Smooth muscle cell (in vitro differentiated cells): Measurements from ENCODE around the gene EPC1. TPM values are rescaled to one million over a fixed set of nuclear protein-coding genes. Genes with fewer than 3 reads are reported as not detected.
"Not testable (repeated sequence)": the region's sequence is repeated elsewhere in the genome, so short reads cannot be mapped to it uniquely, and the experiment has no call there.

Source experiments
- DNase-seq: peaks from one replicate; lab custom pipeline; 2025; ENCODE audit not compliant: unreplicated experiment; lab: John Stamatoyannopoulos, UW
- H2AFZ ChIP-seq: fragments of 200-600 bp; sonication (generic); 2 replicates; pipeline ENCODE4 v1.6.0; 2016; ENCODE audit warnings: antibody characterized with exemption, low read depth, mild to moderate bottlenecking
- H3F3A ChIP-seq: fragments of 200-600 bp; sonication (generic); 2 replicates; pipeline ENCODE4 v1.6.0; 2017; ENCODE audit warnings: antibody characterized with exemption, low read depth
- H3K27ac ChIP-seq: fragments of 200-600 bp; sonication (generic); 2 replicates; pipeline ENCODE4 v1.5.1; 2016; ENCODE audit warnings: low read depth, mild to moderate bottlenecking
- H3K27me3 ChIP-seq: fragments of 200-600 bp; sonication (generic); 2 replicates; pipeline ENCODE4 v1.6.1; 2016; ENCODE audit warnings: low read depth, mild to moderate bottlenecking
- H3K36me3 ChIP-seq: fragments of 200-600 bp; sonication (generic); 2 replicates; pipeline ENCODE4 v1.5.1; 2016; ENCODE audit warnings: low read depth
- H3K4me1 ChIP-seq: fragments of 200-600 bp; sonication (generic); 2 replicates; pipeline ENCODE4 v1.5.1; 2016; ENCODE audit warnings: low read depth
- H3K4me2 ChIP-seq: fragments of 200-600 bp; sonication (generic); 2 replicates; pipeline ENCODE4 v1.6.0; 2016; ENCODE audit warnings: mild to moderate bottlenecking
- H3K4me3 ChIP-seq: fragments of 200-600 bp; sonication (generic); 2 replicates; pipeline ENCODE4 v1.5.1; 2016; ENCODE audit warnings: mild to moderate bottlenecking
- H3K79me2 ChIP-seq: fragments of 200-600 bp; sonication (generic); 2 replicates; pipeline ENCODE4 v1.6.0; 2016; ENCODE audit warnings: low read depth, mild to moderate bottlenecking
- H3K9ac ChIP-seq: fragments of 200-600 bp; sonication (generic); 2 replicates; pipeline ENCODE4 v1.6.0; 2016; ENCODE audit warnings: low read depth
- H3K9me3 ChIP-seq: fragments of 200-600 bp; sonication (generic); replicated peaks from 2 replicates; pipeline ENCODE4 v1.5.1; 2016; ENCODE audit warnings: low read depth
- H4K20me1 ChIP-seq: fragments of 200-600 bp; sonication (generic); 2 replicates; pipeline ENCODE4 v1.6.0; 2016; ENCODE audit warnings: low read depth
- WGBS: methylation state at CpG from one replicate; pipeline ENCODE4 v1.1.7; 2016; ENCODE audit warnings: low lambda C conversion rate; 5-methylcytosine and 5-hydroxymethylcytosine counted together
- polyA plus RNA-seq: library from polyadenylated mRNA; unstranded; fragments of >200 nt; fragmentation: Nextera tagmentation; extraction: Ambion mirVana; gene quantifications from 2 replicates; pipeline ENCODE4 v1.2.1, GENCODE V29; 2016
- total RNA-seq: library from RNA; depleted of rRNA; stranded (reverse); fragments of >200 nt; gene quantifications from 2 replicates; pipeline ENCODE4 v1.2.3, GENCODE V29; 2014
- TF ChIP-seq, protein P1 (sequence below): fragments of 200-600 bp; sonication (generic); IDR thresholded peaks from 2 replicates; pipeline ENCODE4 v1.5.1; 2017; ENCODE audit warnings: borderline replicate concordance, mild to moderate bottlenecking, antibody characterized with exemption; ENCODE audit not compliant: insufficient read depth, poor library complexity, severe bottlenecking

EPC1 gene
- total and polyA plus RNA-seq, 2 experiments from 2014 or later: 16.3 to 52.1 TPM

DNA sequence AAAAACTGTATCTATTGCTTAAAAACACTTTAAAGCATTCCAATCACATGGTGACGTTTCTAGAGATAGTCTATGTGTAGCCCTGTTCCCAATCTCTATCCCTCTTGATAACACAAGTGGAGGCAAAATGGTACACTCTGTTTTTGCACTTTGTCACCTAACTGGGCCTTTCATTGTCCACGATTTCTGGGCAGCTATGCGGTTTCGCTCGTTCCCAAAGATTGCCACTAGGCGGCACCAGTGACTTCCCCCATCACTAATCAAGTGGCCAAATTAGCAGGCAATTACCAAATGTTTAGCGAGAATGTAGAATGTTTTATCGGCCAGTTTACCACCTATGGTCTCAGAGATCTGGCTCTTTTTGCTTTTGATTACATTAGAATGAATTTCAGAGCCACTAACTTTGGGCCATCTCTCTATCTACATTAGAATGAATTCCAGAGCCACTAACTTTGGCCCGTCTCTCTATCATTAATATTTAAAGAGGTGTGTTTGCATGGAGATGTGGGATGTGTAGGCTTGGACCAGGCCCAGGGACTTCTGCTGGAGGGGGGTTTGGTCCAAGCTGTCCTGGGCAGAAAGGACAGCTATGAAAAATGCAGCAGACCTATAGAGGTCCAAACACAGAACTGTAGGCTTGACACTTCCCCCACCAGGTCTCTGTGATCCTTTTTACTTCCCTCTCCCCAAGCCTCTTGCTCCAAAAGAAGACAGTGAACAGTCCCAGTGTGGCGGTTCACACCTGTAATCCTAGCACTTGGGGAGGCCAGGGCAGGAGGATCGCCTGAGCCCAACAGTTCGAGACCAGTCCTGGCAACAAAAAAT lies 90.1 kb downstream of the EPC1 start:
- Histone ChIP-seq H3K9me3 (no peaks in the 10 kb centered on the region), H4K20me1 (no peaks in the 10 kb centered on the region), H3K4me2 (no peak overlapping the region), H3K4me1 (no peaks in the 10 kb centered on the region), H2AFZ (peak overlapping the region; percentile 59), H3K36me3 (no peaks in the 10 kb centered on the region), H3K27me3 (no peaks in the 10 kb centered on the region), H3K9ac (no peak overlapping the region), H3K79me2 (no peaks in the 10 kb centered on the region), H3K27ac (no peak overlapping the region), H3K4me3 (no peak overlapping the region), H3F3A (no peaks in the 10 kb centered on the region)
- WGBS: 31% methylated on average over 12 of the region's 12 CpGs
- no peak for DNase-seq
- TF ChIP-seq, protein P1, sequence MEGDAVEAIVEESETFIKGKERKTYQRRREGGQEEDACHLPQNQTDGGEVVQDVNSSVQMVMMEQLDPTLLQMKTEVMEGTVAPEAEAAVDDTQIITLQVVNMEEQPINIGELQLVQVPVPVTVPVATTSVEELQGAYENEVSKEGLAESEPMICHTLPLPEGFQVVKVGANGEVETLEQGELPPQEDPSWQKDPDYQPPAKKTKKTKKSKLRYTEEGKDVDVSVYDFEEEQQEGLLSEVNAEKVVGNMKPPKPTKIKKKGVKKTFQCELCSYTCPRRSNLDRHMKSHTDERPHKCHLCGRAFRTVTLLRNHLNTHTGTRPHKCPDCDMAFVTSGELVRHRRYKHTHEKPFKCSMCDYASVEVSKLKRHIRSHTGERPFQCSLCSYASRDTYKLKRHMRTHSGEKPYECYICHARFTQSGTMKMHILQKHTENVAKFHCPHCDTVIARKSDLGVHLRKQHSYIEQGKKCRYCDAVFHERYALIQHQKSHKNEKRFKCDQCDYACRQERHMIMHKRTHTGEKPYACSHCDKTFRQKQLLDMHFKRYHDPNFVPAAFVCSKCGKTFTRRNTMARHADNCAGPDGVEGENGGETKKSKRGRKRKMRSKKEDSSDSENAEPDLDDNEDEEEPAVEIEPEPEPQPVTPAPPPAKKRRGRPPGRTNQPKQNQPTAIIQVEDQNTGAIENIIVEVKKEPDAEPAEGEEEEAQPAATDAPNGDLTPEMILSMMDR: peak; percentile 77

DNA sequence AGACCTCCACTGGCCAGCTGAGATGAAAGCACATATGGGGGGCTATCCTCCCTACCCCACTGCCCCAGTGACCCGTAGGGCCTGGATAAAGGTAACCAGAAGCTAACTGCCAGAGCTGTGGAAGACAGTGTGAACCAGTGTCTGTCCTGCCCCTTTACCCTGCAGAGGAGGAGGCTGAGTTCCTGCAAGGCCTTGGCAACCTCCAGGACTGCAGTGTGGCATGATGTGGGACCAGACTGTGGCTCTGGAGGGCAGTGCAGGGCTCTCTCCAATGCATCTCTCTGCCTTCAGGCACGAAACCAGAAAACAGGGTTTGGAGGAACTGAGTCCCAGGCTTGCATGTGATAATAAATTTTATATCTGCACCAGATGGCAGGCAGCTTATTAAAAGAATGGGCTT lies 93.1 kb downstream of the EPC1 start:
- Histone ChIP-seq H4K20me1 (no peaks in the 10 kb centered on the region), H3K4me2 (no peak overlapping the region), H3K79me2 (no peaks in the 10 kb centered on the region), H3K4me3 (no peak overlapping the region), H2AFZ (no peak overlapping the region), H3K27ac (no peak overlapping the region), H3K36me3 (no peaks in the 10 kb centered on the region), H3K27me3 (no peaks in the 10 kb centered on the region), H3K4me1 (no peaks in the 10 kb centered on the region), H3K9ac (no peak overlapping the region), H3K9me3 (no peaks in the 10 kb centered on the region), H3F3A (no peaks in the 10 kb centered on the region)
- TF ChIP-seq, protein P1: no peak
- WGBS: 79% methylated on average over 2 of the region's 2 CpGs
- no peak for DNase-seq

DNA sequence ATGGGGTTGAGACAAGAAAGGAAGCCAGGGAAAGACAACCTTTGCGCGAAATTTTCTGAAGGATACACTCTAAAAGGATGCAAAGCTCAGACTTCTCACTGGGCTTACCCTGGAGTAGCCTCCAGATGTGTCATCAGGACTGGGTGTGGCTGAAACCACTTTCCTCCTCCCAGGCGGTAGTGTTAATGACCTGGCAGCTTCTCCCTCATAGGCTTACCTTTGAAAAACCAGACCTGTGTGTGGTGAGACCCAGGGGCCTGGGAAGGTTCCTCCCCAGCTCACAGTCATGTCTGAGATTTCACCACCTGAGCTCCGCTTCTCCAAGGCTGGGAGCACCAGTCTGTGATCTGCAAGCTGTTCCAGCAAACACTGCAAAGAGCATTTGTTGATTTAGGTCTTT lies 93.7 kb downstream of the EPC1 start:
- Histone ChIP-seq H4K20me1 (no peaks in the 10 kb centered on the region), H2AFZ (no peak overlapping the region), H3K4me3 (no peak overlapping the region), H3K79me2 (no peaks in the 10 kb centered on the region), H3K9ac (no peak overlapping the region), H3K9me3 (no peaks in the 10 kb centered on the region), H3K4me1 (no peaks in the 10 kb centered on the region), H3K36me3 (no peaks in the 10 kb centered on the region), H3K4me2 (no peak overlapping the region), H3K27ac (no peak overlapping the region), H3K27me3 (no peaks in the 10 kb centered on the region), H3F3A (no peaks in the 10 kb centered on the region)
- TF ChIP-seq, protein P1: no peak
- DNase-seq: no peak
- WGBS: 66% methylated on average over 4 of the region's 4 CpGs

DNA sequence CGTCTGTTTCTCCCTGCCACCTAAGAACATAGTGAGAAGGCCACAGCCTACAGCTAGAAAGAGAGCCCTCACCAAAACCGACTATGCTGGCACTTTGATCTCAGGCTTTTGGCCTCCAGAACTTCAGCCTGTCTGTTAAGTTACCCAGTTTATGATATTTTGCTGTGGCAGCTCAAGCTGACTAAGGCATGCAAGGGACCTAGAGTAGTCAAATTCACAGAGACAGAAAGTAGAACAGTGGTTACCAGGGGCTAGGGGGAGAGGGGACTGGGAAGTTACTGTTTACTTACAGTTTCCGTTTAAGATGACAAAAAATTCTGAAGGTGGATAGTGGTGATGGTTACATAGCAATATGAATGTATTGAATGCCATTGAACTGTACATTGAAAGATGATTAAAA lies 96.5 kb downstream of the EPC1 start:
- DNase-seq, H4K20me1 ChIP-seq, H2AFZ ChIP-seq, H3K27me3 ChIP-seq, H3F3A ChIP-seq, H3K79me2 ChIP-seq, H3K9ac ChIP-seq, H3K4me1 ChIP-seq, H3K4me2 ChIP-seq, H3K36me3 ChIP-seq, H3K9me3 ChIP-seq, H3K27ac ChIP-seq, H3K4me3 ChIP-seq: not testable (repeated sequence)
- WGBS: 79% methylated on average over 3 of the region's 3 CpGs
